Stimulated activated CD8-positive, alpha-beta memory T cell treated with anti-CD3 and anti-CD28 coated beads, Interleukin-12 subunit alpha, Interleukin-12 subunit beta, amount 100 ng/mL, for 1 hour (primary cell): ENCODE results near the gene LYRM9.
A peak's percentile ranks its signal among the peaks of the same experiment; 100 is the strongest.
"Not testable (repeated sequence)": the region's sequence is repeated elsewhere in the genome, so short reads cannot be mapped to it uniquely, and the experiment has no call there.

Experiments
- DNase-seq: peaks from one replicate; pipeline ENCODE4 v3.0.0-alpha.2; 2020; ENCODE audit warnings: low read depth

The LYRM9 gene

GRCh38 chr17:27873746-27874145, 19.4 kb downstream of the LYRM9 start:
- DNase-seq, result no peak

DNA sequence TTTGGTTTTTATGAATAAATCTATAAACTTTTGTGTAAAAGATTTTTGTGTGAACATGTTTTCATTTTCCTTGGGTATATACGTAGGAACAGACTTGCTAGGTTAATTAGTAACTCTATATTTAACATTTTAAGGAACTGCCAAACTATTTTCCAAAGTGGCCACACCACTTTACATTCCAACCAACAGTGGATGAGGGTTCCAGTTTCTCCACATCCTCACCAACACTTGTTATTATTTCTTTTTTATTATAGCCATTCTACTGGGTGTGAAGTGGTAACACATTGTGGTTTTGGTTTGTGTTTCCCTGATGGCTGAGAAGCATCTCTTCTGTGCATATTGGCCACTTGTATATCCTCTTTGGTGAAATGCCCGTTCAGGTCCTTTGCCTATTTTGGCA, 20.0 kb downstream of the LYRM9 start:
- no peak for DNase-seq

GRCh38 chr17:27872776-27873175, 20.4 kb downstream of the LYRM9 start:
- DNase-seq, result no peak

- DNase-seq, result no peak
Measured at GRCh38 chr17:27871407-27871806, 21.8 kb downstream of the LYRM9 start.

DNA sequence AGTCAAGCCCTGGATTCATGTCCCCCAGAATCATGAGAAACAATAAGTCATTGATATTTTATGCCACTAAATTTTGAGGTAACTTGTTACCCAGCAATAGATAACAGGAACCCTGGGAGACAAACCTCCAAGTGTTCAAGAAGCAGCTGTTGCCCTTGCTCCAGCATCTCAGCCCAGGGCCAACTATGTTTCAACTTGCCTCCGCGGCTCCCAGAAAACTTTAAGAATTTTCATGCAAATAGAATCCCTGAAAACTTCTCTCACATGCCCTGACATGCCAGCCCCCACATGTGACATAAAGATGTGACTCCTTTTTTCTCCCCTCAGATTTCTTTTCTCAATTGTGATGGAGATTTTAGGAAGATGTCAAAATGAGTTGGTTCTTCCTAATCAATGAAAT, 22.8 kb downstream of the LYRM9 start:
- no peak for DNase-seq

GRCh38 chr17:27868565-27868964, 24.6 kb downstream of the LYRM9 start:
- DNase-seq, result no peak

DNA sequence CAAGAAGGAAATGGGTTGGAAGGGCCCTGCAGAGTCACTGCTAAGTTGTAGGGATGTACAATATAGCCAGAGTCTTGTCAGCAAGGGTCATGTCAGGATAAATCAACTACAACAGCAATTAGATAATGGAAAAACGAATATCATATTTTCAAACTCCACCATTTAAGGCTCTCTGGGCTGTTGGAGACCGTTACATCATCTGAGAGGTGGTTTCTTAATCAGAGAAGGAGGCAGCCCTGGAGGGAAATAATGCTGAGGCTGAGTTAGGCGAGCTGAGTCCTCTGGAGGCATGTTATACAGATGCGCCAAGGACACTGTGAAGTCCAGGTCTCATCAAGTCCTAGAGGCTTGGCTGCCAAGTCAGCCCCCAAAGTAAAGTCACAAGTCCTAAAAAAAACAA, 30.3 kb downstream of the LYRM9 start:
- no peak for DNase-seq

DNA sequence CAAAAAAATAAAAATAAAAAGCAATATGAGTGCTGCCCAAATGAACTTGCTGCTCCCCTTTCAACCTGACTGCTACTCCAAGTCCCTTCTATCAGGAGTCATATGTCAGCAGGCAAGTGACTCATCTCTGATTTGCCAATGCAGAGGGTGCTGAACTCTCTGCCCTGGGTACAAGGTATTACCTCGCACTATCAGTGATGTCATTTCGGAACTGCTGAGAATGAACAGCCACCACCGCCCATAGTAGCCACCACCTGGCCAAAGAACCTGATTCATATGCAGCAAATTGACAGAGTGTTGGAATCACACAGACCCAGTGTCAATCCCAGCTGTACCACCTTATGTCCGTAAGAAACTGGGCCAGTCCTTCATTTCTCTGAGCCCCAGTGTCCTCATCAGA, 31.2 kb downstream of the LYRM9 start:
- no peak for DNase-seq

GRCh38 chr17:27860971-27861664, 32.0 kb downstream of the LYRM9 start:
- no peak for DNase-seq

DNA sequence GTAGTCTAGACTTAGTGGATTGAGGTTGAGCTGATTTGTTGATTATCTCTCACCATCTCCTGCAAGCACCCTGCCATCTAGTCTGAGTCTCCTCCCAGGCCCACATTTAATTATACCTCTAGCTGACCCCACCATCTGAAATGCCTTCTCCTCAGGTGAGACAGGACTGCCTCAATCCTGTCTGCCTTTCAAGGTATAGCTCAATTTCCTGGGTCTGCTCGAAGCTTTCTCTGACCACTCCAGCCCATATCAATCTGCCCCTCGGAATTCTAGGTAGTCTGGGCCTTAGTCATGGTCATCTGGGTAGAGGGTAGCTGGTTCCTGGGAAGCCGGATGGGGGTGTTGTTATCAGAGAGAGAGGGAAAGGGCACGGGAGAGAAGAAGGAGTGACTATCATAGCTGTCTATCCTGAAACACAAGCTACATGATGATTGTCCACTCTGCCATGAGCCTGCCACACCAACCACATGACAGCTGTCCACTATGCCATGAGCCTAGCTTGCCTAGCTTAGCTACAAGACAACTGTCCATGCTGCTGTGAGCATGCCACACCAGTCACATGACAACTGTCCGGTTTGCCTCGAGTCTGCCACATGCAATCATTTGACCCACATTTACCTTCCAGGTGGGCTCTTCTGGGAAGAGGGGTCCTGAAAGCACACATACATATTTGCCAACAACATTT, 34.4 kb downstream of the LYRM9 start:
- no peak for DNase-seq

GRCh38 chr17:27856676-27857432, 36.3 kb downstream of the LYRM9 start:
- DNase-seq, result no peak

GRCh38 chr17:27855454-27855853, 37.7 kb downstream of the LYRM9 start:
- no peak for DNase-seq

- no peak for DNase-seq
Measured at GRCh38 chr17:27854163-27854562, 39.0 kb downstream of the LYRM9 start.

DNA sequence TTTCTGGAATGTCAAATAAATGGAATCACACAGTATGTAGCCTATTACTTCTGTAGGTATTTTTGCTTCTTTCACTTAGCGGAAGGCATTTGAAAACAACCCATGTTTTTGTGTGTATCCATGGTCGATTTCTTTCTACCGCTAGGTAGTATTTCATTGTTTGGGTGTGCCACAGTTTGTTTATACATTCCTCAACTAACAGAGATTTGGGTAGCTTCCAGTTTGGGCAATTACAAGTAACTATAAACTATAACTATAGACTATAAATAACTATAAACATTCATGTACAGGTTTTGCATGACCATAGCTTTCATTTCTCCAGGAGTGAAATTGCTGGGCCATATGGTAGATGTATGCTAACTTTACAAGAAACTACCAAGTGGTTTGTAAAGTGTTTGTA, 40.1 kb downstream of the LYRM9 start:
- DNase-seq, result no peak

DNA sequence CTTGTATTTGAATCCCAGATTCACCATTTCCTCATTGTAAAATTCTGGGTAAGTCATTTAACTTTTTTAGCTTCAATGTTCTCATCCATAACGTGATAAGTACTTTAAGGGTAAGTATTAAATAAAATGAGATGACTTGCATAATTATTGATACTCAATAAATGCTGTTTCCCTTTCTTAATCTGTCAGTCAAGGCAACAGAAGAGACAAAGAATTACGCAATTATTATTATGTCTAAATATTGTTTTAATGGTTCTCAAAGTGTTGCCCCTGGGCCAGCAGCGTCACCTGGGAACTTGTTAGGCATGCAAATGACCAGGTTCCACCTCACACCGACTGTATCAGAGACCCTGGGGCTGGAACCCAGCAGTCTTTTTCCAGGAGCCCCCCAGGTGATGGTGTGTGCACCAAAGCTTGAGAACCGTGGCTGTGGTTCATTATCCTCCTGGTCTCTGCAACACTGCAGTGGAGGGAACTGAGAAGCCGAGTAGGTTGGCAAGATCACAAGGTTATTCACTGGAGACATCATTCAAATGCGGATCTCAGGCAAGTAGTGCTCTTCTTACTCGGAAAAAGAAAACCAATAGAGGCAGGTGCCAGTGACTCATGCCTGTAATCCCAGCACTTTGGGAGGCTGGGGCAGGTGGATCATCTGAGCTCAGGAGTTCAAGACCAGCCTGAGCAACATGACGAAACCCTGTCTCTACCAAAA, 43.5 kb downstream of the LYRM9 start:
- DNase-seq, result no peak

GRCh38 chr17:27848931-27849330, 44.2 kb downstream of the LYRM9 start:
- no peak for DNase-seq

DNA sequence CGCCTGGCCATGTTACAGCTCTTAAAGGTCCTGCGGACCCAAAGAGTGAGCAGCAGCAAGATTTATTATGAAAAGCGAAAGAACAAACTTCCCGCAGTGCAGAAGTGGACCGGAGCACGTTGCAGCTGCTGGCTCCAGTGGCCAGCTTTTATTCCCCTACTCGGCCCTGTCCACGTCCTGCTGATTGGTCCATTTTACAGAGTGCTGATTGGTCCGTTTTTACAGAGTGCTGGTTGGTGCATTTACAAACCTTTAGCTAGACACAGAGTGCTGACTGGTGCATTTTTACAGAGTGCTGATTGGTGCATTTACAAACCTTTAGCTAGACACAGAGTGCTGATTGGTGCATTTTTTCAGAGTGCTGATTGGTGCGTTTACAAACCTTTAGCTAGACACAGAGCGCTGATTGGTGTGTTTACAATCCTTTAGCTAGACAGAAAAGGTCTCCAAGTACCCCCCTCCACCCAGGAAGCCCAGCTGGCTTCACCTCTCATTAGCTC, 46.3 kb downstream of the LYRM9 start:
- DNase-seq, result not testable (repeated sequence)

- peak; percentile 18 for DNase-seq
Measured at GRCh38 chr17:27846042-27846655, 47.0 kb downstream of the LYRM9 start.

- DNase-seq, result no peak
Measured at GRCh38 chr17:27845264-27846041, 47.7 kb downstream of the LYRM9 start.

DNA sequence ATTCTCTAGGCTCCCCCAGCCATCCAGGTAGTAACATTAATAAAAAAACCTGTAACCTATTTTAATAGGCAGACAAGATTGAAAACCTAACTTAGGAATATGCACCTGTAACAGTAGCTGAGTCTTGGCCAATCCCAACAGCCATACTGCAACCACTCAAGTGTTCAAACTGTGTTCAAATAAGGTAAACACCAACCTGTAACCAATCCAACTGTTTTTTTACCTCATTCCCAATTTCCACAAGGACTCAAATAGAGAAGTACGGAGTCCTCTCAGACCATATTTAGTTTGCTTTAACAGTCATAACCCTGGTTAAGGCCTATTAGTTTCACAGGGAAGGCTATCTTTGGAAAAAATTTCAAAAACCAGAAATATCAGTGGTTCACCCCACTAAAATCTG, 52.5 kb downstream of the LYRM9 start:
- no peak for DNase-seq

- DNase-seq, result not testable (repeated sequence)
Measured at GRCh38 chr17:27840406-27840678, 52.8 kb downstream of the LYRM9 start.
